GM12872 (cell line): ENCODE measurements around the gene CEND1.

Experiments
- CTCF ChIP-seq: IDR thresholded peaks from 3 replicates; pipeline ENCODE4 v1.5.1; 2011; ENCODE audit warnings: low read depth, mild to moderate bottlenecking, low read length, moderate library complexity; ENCODE audit not compliant: insufficient read depth

CEND1 gene

GRCh38 chr11:820655-821511 is 31.0 kb upstream of the CEND1 start:
- no peak for TF ChIP-seq CTCF

- TF ChIP-seq CTCF = no peak
These were observed 30.2 kb upstream of the CEND1 start for GRCh38 chr11:819943-820649.

- TF ChIP-seq CTCF = peak; percentile 26; the same call in 1 of the 3 replicates
These were observed 29.4 kb upstream of the CEND1 start for GRCh38 chr11:819129-819931.

GRCh38 chr11:818396-819128 is 28.7 kb upstream of the CEND1 start, which contains the start of gene PNPLA2:
Gene PNPLA2, plus strand, starts transcription at chr11:818914. Its CDS starts 805 bp downstream, at chr11:819719.
- no peak for TF ChIP-seq CTCF

GRCh38 chr11:816433-816779 is 26.5 kb upstream of the CEND1 start:
- no peak for TF ChIP-seq CTCF

GRCh38 chr11:815675-816432 is 26.0 kb upstream of the CEND1 start:
- no peak for TF ChIP-seq CTCF
